ENCODE results near the gene NPL.

DNA sequence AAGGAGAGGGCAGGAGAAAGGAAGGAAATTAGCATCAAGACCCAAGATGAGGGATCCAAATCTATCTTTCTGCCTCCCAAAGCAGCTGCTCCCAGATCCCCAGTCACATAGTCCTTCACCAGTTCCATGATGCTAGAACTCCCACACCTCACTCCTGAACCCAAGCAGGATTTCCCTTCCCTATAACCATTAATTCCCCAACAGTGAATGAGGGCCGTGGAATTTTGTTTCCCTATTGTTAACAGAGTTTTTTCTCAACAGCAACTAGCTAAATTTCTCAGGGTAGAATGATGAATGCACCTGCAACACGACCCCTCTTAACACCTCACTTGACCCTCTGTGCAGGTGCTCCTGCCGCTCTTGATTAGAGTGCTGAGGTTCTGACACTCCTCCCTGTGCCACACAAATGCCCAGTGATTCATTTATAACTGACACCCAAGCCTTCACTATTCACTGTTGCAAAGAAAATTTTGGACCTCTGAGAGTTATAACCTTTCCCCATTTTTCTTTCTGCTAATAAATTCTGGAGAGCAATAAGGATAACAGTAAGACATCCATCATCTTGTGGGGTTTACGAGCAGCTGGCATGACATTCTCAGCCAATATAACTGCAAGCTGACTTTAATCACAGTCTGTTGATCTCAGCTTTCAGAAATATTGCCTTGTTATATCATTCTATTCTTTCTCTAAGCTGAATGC lies 25.4 kb upstream of the NPL start:
- no peak for TF ChIP-seq POLR2A (IDR thresholded peaks at IDR 0.05)
- TF ChIP-seq, protein P1, sequence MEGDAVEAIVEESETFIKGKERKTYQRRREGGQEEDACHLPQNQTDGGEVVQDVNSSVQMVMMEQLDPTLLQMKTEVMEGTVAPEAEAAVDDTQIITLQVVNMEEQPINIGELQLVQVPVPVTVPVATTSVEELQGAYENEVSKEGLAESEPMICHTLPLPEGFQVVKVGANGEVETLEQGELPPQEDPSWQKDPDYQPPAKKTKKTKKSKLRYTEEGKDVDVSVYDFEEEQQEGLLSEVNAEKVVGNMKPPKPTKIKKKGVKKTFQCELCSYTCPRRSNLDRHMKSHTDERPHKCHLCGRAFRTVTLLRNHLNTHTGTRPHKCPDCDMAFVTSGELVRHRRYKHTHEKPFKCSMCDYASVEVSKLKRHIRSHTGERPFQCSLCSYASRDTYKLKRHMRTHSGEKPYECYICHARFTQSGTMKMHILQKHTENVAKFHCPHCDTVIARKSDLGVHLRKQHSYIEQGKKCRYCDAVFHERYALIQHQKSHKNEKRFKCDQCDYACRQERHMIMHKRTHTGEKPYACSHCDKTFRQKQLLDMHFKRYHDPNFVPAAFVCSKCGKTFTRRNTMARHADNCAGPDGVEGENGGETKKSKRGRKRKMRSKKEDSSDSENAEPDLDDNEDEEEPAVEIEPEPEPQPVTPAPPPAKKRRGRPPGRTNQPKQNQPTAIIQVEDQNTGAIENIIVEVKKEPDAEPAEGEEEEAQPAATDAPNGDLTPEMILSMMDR (IDR thresholded peaks at IDR 0.05): no peak
